Hepatocyte (in vitro differentiated cells): ENCODE measurements around the gene TOMM70. TPM values are rescaled to one million over a fixed set of nuclear protein-coding genes. Genes with fewer than 3 reads are reported as not detected.

ENCODE experiments used
- DNase-seq: peaks from one replicate; pipeline ENCODE4 v3.0.0-alpha.2; 2016; ENCODE audit warnings: low spot score
- H2AFZ ChIP-seq: fragments of 200-600 bp; sonication (generic); 2 replicates; pipeline ENCODE4 v1.6.0; 2016; ENCODE audit warnings: antibody characterized with exemption, mild to moderate bottlenecking
- H3K27ac ChIP-seq: fragments of 200-600 bp; sonication (generic); 2 replicates; pipeline ENCODE4 v1.5.1; 2016; ENCODE audit warnings: mild to moderate bottlenecking
- H3K27me3 ChIP-seq: fragments of 200-600 bp; sonication (generic); 2 replicates; pipeline ENCODE4 v1.6.1; 2016
- H3K36me3 ChIP-seq: fragments of 200-600 bp; sonication (generic); replicated peaks from 2 replicates; pipeline ENCODE4 v1.5.1; 2016; ENCODE audit warnings: low read depth; ENCODE audit not compliant: insufficient read depth
- H3K4me1 ChIP-seq: fragments of 200-600 bp; sonication (generic); 2 replicates; pipeline ENCODE4 v1.5.1; 2016; ENCODE audit warnings: mild to moderate bottlenecking, moderate library complexity; ENCODE audit not compliant: insufficient read depth
- H3K4me2 ChIP-seq: fragments of 200-600 bp; sonication (generic); 2 replicates; pipeline ENCODE4 v1.6.0; 2016
- H3K4me3 ChIP-seq: fragments of 200-600 bp; sonication (generic); 2 replicates; pipeline ENCODE4 v1.5.1; 2016; ENCODE audit warnings: mild to moderate bottlenecking
- H3K79me2 ChIP-seq: fragments of 200-600 bp; sonication (generic); 2 replicates; pipeline ENCODE4 v1.6.0; 2017; ENCODE audit warnings: mild to moderate bottlenecking
- H3K9me2 ChIP-seq: fragments of 200-600 bp; sonication (generic); replicated peaks from 2 replicates; pipeline ENCODE4 v1.6.0; 2017; ENCODE audit warnings: mild to moderate bottlenecking; ENCODE audit not compliant: insufficient read depth
- H3K9me3 ChIP-seq: fragments of 200-600 bp; sonication (generic); 2 replicates; pipeline ENCODE4 v1.5.1; 2016; ENCODE audit warnings: low read depth, mild to moderate bottlenecking
- H4K20me1 ChIP-seq: fragments of 200-600 bp; sonication (generic); 2 replicates; pipeline ENCODE4 v1.6.0; 2016; ENCODE audit warnings: mild to moderate bottlenecking; ENCODE audit not compliant: insufficient read depth, poor library complexity, severe bottlenecking
- CTCF ChIP-seq: fragments of 200-600 bp; sonication (generic); IDR thresholded peaks from 2 replicates; pipeline ENCODE4 v1.5.1; 2016; ENCODE audit warnings: antibody characterized with exemption, mild to moderate bottlenecking; ENCODE audit not compliant: poor library complexity
- EZH2 ChIP-seq: fragments of 200-600 bp; sonication (generic); IDR thresholded peaks from 2 replicates; pipeline ENCODE4 v1.6.1; 2016; ENCODE audit warnings: antibody characterized with exemption, mild to moderate bottlenecking, borderline replicate concordance
- WGBS: methylation state at CpG from one replicate; pipeline ENCODE4 v1.1.6; 2016; ENCODE audit warnings: low lambda C conversion rate; ENCODE audit errors: missing lambda C conversion rate; 5-methylcytosine and 5-hydroxymethylcytosine counted together
- polyA plus RNA-seq: library from polyadenylated mRNA; unstranded; fragments of >200 nt; fragmentation: Nextera tagmentation; extraction: Ambion mirVana; gene quantifications from 2 replicates; pipeline ENCODE4 v1.2.1, GENCODE V29; 2016
- total RNA-seq: library from RNA; depleted of rRNA; stranded (reverse); fragments of >200 nt; gene quantifications from 2 replicates; pipeline ENCODE4 v1.2.3, GENCODE V29; 2014

Gene TOMM70
- total and polyA plus RNA-seq, 2 experiments from 2014 or later: 23.2 to 75.7 TPM

GRCh38 chr3:100316641-100317069 lies 84.2 kb downstream of the TOMM70 start:
- TF ChIP-seq EZH2 (no peak), CTCF (peak; percentile 75)
- no peaks in the 10 kb centered on the region for H3K9me2 ChIP-seq
- DNase-seq: peak; percentile 64
- H3K9me3 ChIP-seq: no peaks in the 10 kb centered on the region
- H3K4me3 ChIP-seq: no peak overlapping the region
- H3K27me3 ChIP-seq: no peaks in the 10 kb centered on the region
- no peaks in the 10 kb centered on the region for H4K20me1 ChIP-seq
- H3K27ac ChIP-seq: no peak overlapping the region
- no peak overlapping the region for H2AFZ ChIP-seq
- H3K4me1 ChIP-seq: no peaks in the 10 kb centered on the region
- H3K36me3 ChIP-seq: no peaks in the 10 kb centered on the region
- H3K79me2 ChIP-seq: no peaks in the 10 kb centered on the region
- H3K4me2 ChIP-seq: no peak overlapping the region
- WGBS: 37% methylated on average over 8 of the region's 8 CpGs

Other genes with a start within 250 kb of the TOMM70 start
- 61.9 and 66.4 TPM in 2 replicates for gene TBC1D23, start 140.1 kb downstream of the TOMM70 start, total RNA-seq
- 27.1 and 28.7 TPM in 2 replicates for gene TBC1D23, start 140.1 kb downstream of the TOMM70 start, polyA plus RNA-seq
- 45.2 and 55.7 TPM in 2 replicates for gene NIT2, start 66.3 kb downstream of the TOMM70 start, total RNA-seq
- 84.5 and 96.9 TPM in 2 replicates for gene NIT2, start 66.3 kb downstream of the TOMM70 start, polyA plus RNA-seq
- gene LNP1, start 450 bp upstream of the TOMM70 start, total RNA-seq: 4.3 and 5.8 TPM in 2 replicates
- 1.1 and 1.9 TPM in 2 replicates for gene LNP1, start 450 bp upstream of the TOMM70 start, polyA plus RNA-seq
- gene TMEM45A, start 91.5 kb upstream of the TOMM70 start, total RNA-seq: 70.7 and 82.6 TPM in 2 replicates
- 80.0 and 88.0 TPM in 2 replicates for gene TMEM45A, start 91.5 kb upstream of the TOMM70 start, polyA plus RNA-seq
- gene ADGRG7, start 208.5 kb upstream of the TOMM70 start, total RNA-seq: 33.3 and 34.1 TPM in 2 replicates
- 2.5 and 4.9 TPM in 2 replicates for gene ADGRG7, start 208.5 kb upstream of the TOMM70 start, polyA plus RNA-seq